ENCODE data around the gene IGFBP1. TPM values are rescaled to one million over a fixed set of nuclear protein-coding genes. Genes with fewer than 3 reads are reported as not detected.

Gene IGFBP1
- total and polyA plus RNA-seq, 9 of the 15 experiments (the other 6 are each of a cell fraction or from before 2014, with no cell fraction given) = not detected

- POLR2A ChIA-PET = no interaction called here
- WGBS (ENCODE audit: insufficient coverage, low coverage, missing lambda C conversion rate) = 3% methylated on average over 10 of the region's 10 CpGs
- ATAC-seq (peak; percentile 94), FAIRE-seq (peak; percentile 77), DNase-seq (ENCODE audit: extremely low read depth in 1 of 4, low spot score in 3 of 4) (peak; percentile 30 to 57 (median 44))
- Histone ChIP-seq H3K4me1 (replicated peaks in 1 of 2; ENCODE audit: control insufficient read depth in 2 of 2, insufficient read depth in 2 of 2, low read length in 2 of 2) (no peaks in the 10 kb centered on the region; a peak in 1 of 5 replicates), H3K4me2 (ENCODE audit: insufficient read depth, low read length) (no peak overlapping the region), H2AFZ (ENCODE audit: low read depth, low read length) (no peak overlapping the region), H3K9me1 (ENCODE audit: control insufficient read depth, insufficient read depth, low read length) (no peaks in the 10 kb centered on the region), H3K9ac (ENCODE audit: insufficient read depth in 1 of 2, low read depth in 2 of 2, low read length in 2 of 2) (no peak overlapping the region), H3K27ac (ENCODE audit: extremely low read depth, low read depth, low read length) (no peak overlapping the region), H3K9me3 (replicated peaks; ENCODE audit: control insufficient read depth, insufficient read depth, low read depth, low read length) (no peaks in the 10 kb centered on the region), H3K4me3 (no peak overlapping the region), H3K36me3 (ENCODE audit: control insufficient read depth, insufficient read depth, low read length) (no peaks in the 10 kb centered on the region), H4K20me1 (replicated peaks; ENCODE audit: control insufficient read depth, insufficient read depth, low read length) (no peaks in the 10 kb centered on the region), H3K79me2 (ENCODE audit: control insufficient read depth, insufficient read depth, low read length) (no peaks in the 10 kb centered on the region), H3K27me3 (ENCODE audit: control insufficient read depth in 2 of 2, insufficient read depth in 2 of 2, low read length in 2 of 2) (no peaks in the 10 kb centered on the region)
- intact Hi-C loops (cut with micrococcal nuclease) (no loop called here), in situ Hi-C loops (cut with MboI) (loop anchor here (25.0 kb wide), 1 partner anchor 710 kb away; the partner anchor contains the start of gene RAMP3)
- BruUV-seq (replicated peaks) = no TSS peak
- TF ChIP-seq RAD21 (CRISPR knock-in tag; conservative IDR thresholded peaks at IDR 0.05 in 1 of 2, IDR thresholded peaks at IDR 0.05 in 1 of 2) (peak in 1 of 2 experiments; percentile 47; a peak in 3 of 4 replicates), KLF16 (IDR thresholded peaks at IDR 0.05) (0 out of 2 replicates have a peak, but pooled peaks have one; percentile 5), SMC3 (conservative IDR thresholded peaks at IDR 0.05; ENCODE audit: insufficient read depth, low read depth, low read length) (0 out of 2 replicates have a peak, but pooled peaks have one; percentile 11), ZNF764 (CRISPR knock-in tag; IDR thresholded peaks at IDR 0.05; ENCODE audit: low read depth) (no peak), CTCF (IDR thresholded peaks at IDR 0.05 in 2 of 3, conservative IDR thresholded peaks at IDR 0.05 in 1 of 3; ENCODE audit: insufficient read depth in 2 of 3, low read depth in 1 of 3, low read length in 3 of 3) (peak; percentile 59 to 80 (median 68))
- CTCF ChIA-PET (ENCODE audit: low intra/inter-chr PET ratio) = interaction anchor here (0.5 to 0.6 kb wide), 2 partner anchors 48 to 1389 kb away, joined by 3 read pairs; no protein-coding TSS in a partner anchor
Measured at GRCh38 chr7:45872116-45873034, 15.9 kb upstream of the IGFBP1 start.

Data from K562 (cell line).